Gastroesophageal sphincter (tissue), 4 donors: ENCODE data around the gene C14orf119. TPM values are rescaled to one million over a fixed set of nuclear protein-coding genes. Genes with fewer than 3 reads are reported as not detected.
A peak's percentile ranks its signal among the peaks of the same experiment; 100 is the strongest.

Experiments
- ATAC-seq: fragments of 150-250 bp; one replicate; pipeline ENCODE4 v1.9.1; 2016; ENCODE audit warnings: mild to moderate bottlenecking, moderate library complexity
- H3K27ac ChIP-seq, 4 donors: fragments of 200-600 bp; sonication (generic) in 3 of 4; 1 replicate in 3 of 4; 2 replicates in 1 of 4; pipeline ENCODE4 v1.5.1; 2016 to 2019
- H3K27me3 ChIP-seq: fragments of 200-600 bp; sonication (generic); one replicate; pipeline ENCODE4 v1.5.1; 2019
- H3K36me3 ChIP-seq, 2 donors: fragments of 200-600 bp; sonication (generic); one replicate each; pipeline ENCODE4 v1.5.1; 2019; ENCODE audit warnings: control low read depth in 1 of 2
- H3K4me1 ChIP-seq, 3 donors: fragments of 200-600 bp; sonication (generic); 1 replicate in 2 of 3; 2 replicates in 1 of 3; pipeline ENCODE4 v1.5.1; 2016 to 2019; ENCODE audit warnings: control low read depth in 2 of 3
- H3K4me3 ChIP-seq, 2 donors: fragments of 200-600 bp; sonication (generic); one replicate each; pipeline ENCODE4 v1.5.1; 2019; ENCODE audit warnings: mild to moderate bottlenecking in 1 of 2, moderate library complexity in 1 of 2
- H3K9me3 ChIP-seq, 3 donors: fragments of 200-600 bp; sonication (generic); one replicate each; pipeline ENCODE4 v1.5.1; 2017 to 2019; ENCODE audit warnings: control low read depth in 2 of 3
- EP300 ChIP-seq: sonication (generic); formaldehyde crosslinking; IDR thresholded peaks from one replicate; pipeline ENCODE4 v1.6.1; 2017; ENCODE audit warnings: antibody characterized with exemption, mild to moderate bottlenecking
- POLR2A ChIP-seq, 2 donors: fragments of 450-650 bp; IDR thresholded peaks; one replicate each; pipeline ENCODE4 v1.6.1; 2017; ENCODE audit warnings: antibody characterized with exemption in 2 of 2, mild to moderate bottlenecking in 2 of 2, moderate library complexity in 1 of 2
- POLR2AphosphoS5 ChIP-seq: sonication (generic); formaldehyde crosslinking; IDR thresholded peaks from one replicate; pipeline ENCODE4 v1.6.1; 2017; ENCODE audit warnings: antibody characterized with exemption
- WGBS, 2 donors: methylation state at CpG; one replicate each; pipeline ENCODE4 v1.1.5; 2018; ENCODE audit warnings: low coverage in 1 of 2; 5-methylcytosine and 5-hydroxymethylcytosine counted together
- total RNA-seq, 4 donors: library from RNA; depleted of rRNA; stranded (reverse); fragments of >200 nt; gene quantifications; one replicate each; pipeline ENCODE4 v1.1.0, GENCODE V29; 2016
- TF ChIP-seq, protein P1 (sequence below), 4 experiments: fragments of 200-600 bp in 2 of 4; fragments of 450-650 bp in 2 of 4; sonication (generic) in 1 of 4; IDR thresholded peaks; one replicate each; pipeline ENCODE4 v1.5.1; 2017 to 2019; ENCODE audit warnings: antibody characterized with exemption in 4 of 4, mild to moderate bottlenecking in 2 of 4, moderate library complexity in 2 of 4

C14orf119 gene
- total RNA-seq, 4 donors from 2014 or later: 31.3 to 38.2 (median 33.4) TPM

DNA sequence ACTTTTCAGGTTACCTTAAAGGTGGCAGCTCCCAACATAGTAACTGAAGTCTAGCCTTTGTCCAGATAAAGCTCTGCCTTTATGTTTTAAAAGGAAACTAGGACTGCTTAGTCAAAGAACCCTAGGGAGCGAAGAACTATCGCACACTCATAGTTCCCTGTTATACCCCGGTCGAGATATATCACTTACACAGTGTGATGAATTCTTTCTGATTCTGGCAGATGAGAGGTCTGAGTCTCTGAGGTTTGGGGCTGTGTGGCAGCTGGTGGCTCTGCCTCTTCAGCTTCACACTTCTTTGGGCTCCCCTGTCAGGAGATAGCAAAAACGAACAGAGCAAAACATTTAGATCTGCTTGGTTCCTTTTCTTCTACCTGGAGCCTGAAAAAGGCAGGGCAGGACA is 17.3 kb upstream of the C14orf119 start:
- peaks cover 0 to 46% (median 6%) of the 10 kb centered on the region in 3 donors for H3K4me1 ChIP-seq
- peak overlapping the region; percentile 25 to 66 (median 56) for H3K27ac ChIP-seq
- no peak for ATAC-seq
- no peaks in the 10 kb centered on the region for H3K27me3 ChIP-seq
- 79 to 82% methylated on average over 3 to 5 of the region's 5 CpGs for WGBS, 2 donors
- TF ChIP-seq POLR2A (IDR thresholded peaks at IDR 0.05) (no peak), EP300 (no peak), POLR2AphosphoS5 (no peak)
- TF ChIP-seq, protein P1, sequence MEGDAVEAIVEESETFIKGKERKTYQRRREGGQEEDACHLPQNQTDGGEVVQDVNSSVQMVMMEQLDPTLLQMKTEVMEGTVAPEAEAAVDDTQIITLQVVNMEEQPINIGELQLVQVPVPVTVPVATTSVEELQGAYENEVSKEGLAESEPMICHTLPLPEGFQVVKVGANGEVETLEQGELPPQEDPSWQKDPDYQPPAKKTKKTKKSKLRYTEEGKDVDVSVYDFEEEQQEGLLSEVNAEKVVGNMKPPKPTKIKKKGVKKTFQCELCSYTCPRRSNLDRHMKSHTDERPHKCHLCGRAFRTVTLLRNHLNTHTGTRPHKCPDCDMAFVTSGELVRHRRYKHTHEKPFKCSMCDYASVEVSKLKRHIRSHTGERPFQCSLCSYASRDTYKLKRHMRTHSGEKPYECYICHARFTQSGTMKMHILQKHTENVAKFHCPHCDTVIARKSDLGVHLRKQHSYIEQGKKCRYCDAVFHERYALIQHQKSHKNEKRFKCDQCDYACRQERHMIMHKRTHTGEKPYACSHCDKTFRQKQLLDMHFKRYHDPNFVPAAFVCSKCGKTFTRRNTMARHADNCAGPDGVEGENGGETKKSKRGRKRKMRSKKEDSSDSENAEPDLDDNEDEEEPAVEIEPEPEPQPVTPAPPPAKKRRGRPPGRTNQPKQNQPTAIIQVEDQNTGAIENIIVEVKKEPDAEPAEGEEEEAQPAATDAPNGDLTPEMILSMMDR (IDR thresholded peaks at IDR 0.05): no peak
- no peaks in the 10 kb centered on the region for H3K9me3 ChIP-seq
- H3K36me3 ChIP-seq: peaks cover 13 to 97% of the 10 kb centered on the region in 2 donors
- H3K4me3 ChIP-seq: no peak overlapping the region

DNA sequence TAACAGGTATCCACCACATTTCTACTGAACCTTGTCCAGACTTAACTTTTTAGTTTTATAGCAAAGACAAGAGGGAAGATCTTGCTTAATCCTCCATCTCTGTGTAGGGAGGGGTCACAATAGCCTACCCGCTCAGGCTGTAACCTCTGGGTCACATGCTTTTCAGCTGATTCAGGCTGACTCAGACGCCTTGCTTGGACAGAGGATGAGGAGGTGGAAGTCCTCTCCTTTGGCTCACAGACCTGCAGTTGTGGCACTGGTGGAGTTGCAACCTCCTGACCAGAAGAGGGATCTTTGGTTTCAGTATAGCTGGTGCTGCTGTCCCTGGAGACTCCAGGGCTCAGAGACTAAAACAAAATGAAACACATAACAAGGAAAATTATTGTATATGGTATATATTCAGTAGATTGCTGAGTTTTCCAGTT is 16.6 kb upstream of the C14orf119 start:
- WGBS, 2 donors: 6 to 13% methylated on average over 2 of the region's 2 CpGs
- Histone ChIP-seq H3K9me3 (no peaks in the 10 kb centered on the region), H3K27ac (peak overlapping the region; percentile 51 to 66 (median 56)), H3K4me3 (no peak overlapping the region), H3K27me3 (no peaks in the 10 kb centered on the region), H3K36me3 (peaks cover 13 to 97% of the 10 kb centered on the region in 2 donors), H3K4me1 (peaks cover 0 to 43% (median 6%) of the 10 kb centered on the region in 3 donors)
- peak; percentile 98 for ATAC-seq
- TF ChIP-seq, protein P1 (IDR thresholded peaks at IDR 0.05): no peak
- no peak for TF ChIP-seq POLR2A (IDR thresholded peaks at IDR 0.05)
- TF ChIP-seq POLR2AphosphoS5: peak; percentile 59
- TF ChIP-seq EP300: no peak

DNA sequence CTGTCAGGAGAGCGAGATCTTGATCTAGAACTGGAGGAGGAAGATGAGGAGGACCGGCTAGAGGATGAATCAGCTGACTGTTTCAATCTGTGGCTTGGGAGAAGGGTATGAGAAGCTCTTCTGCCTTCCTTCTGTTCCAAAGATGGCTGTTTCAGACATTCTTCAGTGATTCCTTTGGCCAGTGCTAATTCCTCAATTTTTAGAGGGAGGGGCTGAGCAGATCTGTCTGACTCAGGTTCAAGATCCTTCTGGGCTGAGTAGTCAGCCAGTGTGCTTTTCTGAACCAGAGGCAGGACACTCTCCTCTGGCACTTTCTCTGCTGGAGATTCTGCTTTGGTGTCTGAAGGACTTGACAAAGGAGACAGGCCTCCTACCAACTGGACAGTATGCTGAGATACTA is 15.6 kb upstream of the C14orf119 start:
- Histone ChIP-seq H3K36me3 (peaks cover 13 to 97% of the 10 kb centered on the region in 2 donors), H3K27me3 (no peaks in the 10 kb centered on the region), H3K27ac (peak overlapping the region in 3 of 4 donors; percentile 51 to 66 (median 61)), H3K4me1 (peaks cover 0 to 43% (median 6%) of the 10 kb centered on the region in 3 donors), H3K9me3 (no peaks in the 10 kb centered on the region), H3K4me3 (no peak overlapping the region)
- no peak for ATAC-seq
- WGBS, 2 donors: 83% methylated on average over 1 of the region's 2 CpGs
- no peak for TF ChIP-seq POLR2AphosphoS5
- no peak for TF ChIP-seq POLR2A (IDR thresholded peaks at IDR 0.05)

DNA sequence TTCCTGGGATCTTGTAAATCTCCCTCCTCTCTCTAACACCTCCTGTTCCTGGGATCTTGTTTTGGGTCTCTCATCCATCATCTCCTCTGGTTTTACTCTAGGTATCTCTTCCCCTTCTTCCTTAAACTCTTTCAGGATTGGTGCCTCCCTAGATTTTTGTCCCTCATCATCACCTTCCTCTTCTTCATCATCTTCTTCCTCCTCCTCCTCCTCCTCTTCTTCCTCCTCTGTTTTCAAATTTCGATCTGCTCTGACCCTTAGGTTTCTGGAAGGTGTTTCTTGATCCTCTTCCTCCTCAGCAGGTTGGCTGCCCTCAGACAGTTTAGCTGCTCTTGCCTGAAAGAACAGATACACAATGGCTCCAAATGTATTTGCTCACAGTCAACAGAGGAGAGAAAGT is 14.8 kb upstream of the C14orf119 start:
- no peak overlapping the region for H3K4me3 ChIP-seq
- H3K4me1 ChIP-seq: peaks cover 0 to 43% (median 6%) of the 10 kb centered on the region in 3 donors
- WGBS, 2 donors: 60% methylated on average over 1 of the region's 1 CpG
- no peaks in the 10 kb centered on the region for H3K27me3 ChIP-seq
- no peak for ATAC-seq
- H3K27ac ChIP-seq: peak overlapping the region in 1 of 4 donors; percentile 66
- peaks cover 13 to 97% of the 10 kb centered on the region in 2 donors for H3K36me3 ChIP-seq
- no peaks in the 10 kb centered on the region for H3K9me3 ChIP-seq
- no peak for TF ChIP-seq POLR2AphosphoS5
- TF ChIP-seq, protein P1 (IDR thresholded peaks at IDR 0.05): no peak
- TF ChIP-seq EP300: no peak
- no peak for TF ChIP-seq POLR2A (IDR thresholded peaks at IDR 0.05)

DNA sequence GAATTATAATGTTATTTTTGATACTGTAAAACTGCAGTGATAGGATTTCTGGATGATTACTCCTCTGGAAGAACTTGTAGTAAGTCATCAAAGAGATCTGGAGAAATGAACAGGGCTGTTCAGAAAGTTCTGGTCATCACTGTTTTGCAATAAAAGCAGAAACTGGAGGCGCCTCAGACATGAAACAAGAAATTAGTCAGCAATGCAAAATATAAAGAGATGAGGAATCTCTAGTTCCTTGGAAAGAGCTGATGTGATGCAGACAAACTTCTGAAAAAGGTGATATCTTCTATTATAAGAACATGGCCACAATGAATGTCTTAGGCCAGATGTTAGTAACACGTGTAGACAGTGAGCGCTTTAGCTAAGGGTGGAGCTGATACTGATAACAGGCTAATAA is 9.8 kb upstream of the C14orf119 start:
- peaks cover 14 to 99% of the 10 kb centered on the region in 2 donors for H3K36me3 ChIP-seq

More for the DNA sequence above, 9.8 kb upstream of the C14orf119 start:
- H3K4me1 ChIP-seq: peaks cover 0 to 12% (median 0%) of the 10 kb centered on the region in 3 donors
- no peak for ATAC-seq
- no peak overlapping the region for H3K4me3 ChIP-seq
- H3K9me3 ChIP-seq: no peaks in the 10 kb centered on the region
- H3K27me3 ChIP-seq: no peaks in the 10 kb centered on the region
- no peak for TF ChIP-seq POLR2A (IDR thresholded peaks at IDR 0.05)
- TF ChIP-seq, protein P1 (IDR thresholded peaks at IDR 0.05): no peak
- TF ChIP-seq EP300: no peak
- no peak for TF ChIP-seq POLR2AphosphoS5
- 69% methylated on average over 3 of the region's 3 CpGs; no CpG with 5 or more reads in 1 of the 2 donors for WGBS, 2 donors
- no peak overlapping the region for H3K27ac ChIP-seq
